Prostate gland (tissue), 2 donors: Measurements from ENCODE around the gene BTBD2.

Source experiments
- POLR2A ChIP-seq: fragments of 450-650 bp; IDR thresholded peaks from one replicate; pipeline ENCODE4 v1.6.1; 2016; ENCODE audit warnings: antibody characterized with exemption, mild to moderate bottlenecking
- TF ChIP-seq, protein P1 (sequence below), 4 experiments: fragments of 200-600 bp in 2 of 4; fragments of 450-650 bp in 2 of 4; sonication (generic) in 2 of 4; IDR thresholded peaks; 1 replicate in 3 of 4; 2 replicates in 1 of 4; pipeline ENCODE4 v1.5.1; 2016 to 2019; ENCODE audit warnings: antibody characterized with exemption in 4 of 4, mild to moderate bottlenecking in 2 of 4, moderate library complexity in 2 of 4

- TF ChIP-seq, protein P1, sequence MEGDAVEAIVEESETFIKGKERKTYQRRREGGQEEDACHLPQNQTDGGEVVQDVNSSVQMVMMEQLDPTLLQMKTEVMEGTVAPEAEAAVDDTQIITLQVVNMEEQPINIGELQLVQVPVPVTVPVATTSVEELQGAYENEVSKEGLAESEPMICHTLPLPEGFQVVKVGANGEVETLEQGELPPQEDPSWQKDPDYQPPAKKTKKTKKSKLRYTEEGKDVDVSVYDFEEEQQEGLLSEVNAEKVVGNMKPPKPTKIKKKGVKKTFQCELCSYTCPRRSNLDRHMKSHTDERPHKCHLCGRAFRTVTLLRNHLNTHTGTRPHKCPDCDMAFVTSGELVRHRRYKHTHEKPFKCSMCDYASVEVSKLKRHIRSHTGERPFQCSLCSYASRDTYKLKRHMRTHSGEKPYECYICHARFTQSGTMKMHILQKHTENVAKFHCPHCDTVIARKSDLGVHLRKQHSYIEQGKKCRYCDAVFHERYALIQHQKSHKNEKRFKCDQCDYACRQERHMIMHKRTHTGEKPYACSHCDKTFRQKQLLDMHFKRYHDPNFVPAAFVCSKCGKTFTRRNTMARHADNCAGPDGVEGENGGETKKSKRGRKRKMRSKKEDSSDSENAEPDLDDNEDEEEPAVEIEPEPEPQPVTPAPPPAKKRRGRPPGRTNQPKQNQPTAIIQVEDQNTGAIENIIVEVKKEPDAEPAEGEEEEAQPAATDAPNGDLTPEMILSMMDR (IDR thresholded peaks at IDR 0.05): no peak
- no peak for TF ChIP-seq POLR2A
Observed at GRCh38 chr19:2047076-2047448, 31.5 kb upstream of the BTBD2 start.
